Fibroblast of peridontal ligament (primary cell): ENCODE data around the gene L3HYPDH.

Experiments used
- DNase-seq: peaks from one replicate; pipeline ENCODE4 v3.0.0-alpha.2; 2010; ENCODE audit errors: extremely low read depth

The L3HYPDH gene

DNA sequence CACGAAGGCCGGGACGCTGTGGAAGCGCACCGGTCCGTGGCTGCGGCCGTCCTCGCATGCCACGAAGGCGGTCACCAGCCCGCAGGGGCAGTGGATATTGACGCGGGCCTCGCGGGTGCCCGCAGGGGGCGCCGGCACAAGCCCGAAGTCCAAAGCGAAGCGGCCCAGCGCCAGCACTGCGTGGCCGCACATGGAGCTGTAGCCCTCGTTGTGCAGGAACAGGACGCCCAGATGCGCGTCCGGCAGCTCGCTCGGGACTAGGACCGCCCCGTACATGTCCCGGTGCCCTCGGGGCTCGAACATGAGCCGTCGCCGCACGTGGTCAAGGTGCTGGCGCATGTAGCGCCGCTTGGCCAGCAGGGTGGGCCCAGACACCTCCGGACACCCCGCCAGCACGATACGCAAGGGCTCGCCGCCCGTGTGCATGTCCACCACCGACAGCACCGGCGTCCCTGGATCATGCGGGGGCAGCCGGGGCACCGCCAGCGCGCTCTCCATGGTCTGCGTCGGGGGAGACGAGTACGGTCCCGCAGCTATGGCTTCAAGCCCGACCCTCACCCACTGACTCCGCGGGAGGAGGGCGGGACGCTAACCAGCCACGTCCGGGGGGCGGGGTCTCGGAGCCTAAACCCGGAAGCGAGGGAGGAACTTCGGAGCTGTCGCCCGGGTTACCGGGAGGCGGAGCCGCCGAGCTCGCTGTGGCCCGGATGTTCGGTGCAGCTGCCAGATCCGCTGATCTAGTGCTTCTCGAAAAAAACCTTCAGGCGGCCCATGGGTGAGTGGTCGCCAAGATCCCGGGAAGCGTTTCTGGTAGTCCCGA, at the start of gene L3HYPDH, which contains the start of gene JKAMP:
TSS of gene L3HYPDH (minus strand) at position 590 of the 820 bp plus-strand sequence. CDS start at position 498, 92 bp downstream.
TSS of gene JKAMP (plus strand) at position 699 of the 820 bp plus-strand sequence. CDS start at position 772, 73 bp downstream.
- peak; percentile 92 for DNase-seq

DNA sequence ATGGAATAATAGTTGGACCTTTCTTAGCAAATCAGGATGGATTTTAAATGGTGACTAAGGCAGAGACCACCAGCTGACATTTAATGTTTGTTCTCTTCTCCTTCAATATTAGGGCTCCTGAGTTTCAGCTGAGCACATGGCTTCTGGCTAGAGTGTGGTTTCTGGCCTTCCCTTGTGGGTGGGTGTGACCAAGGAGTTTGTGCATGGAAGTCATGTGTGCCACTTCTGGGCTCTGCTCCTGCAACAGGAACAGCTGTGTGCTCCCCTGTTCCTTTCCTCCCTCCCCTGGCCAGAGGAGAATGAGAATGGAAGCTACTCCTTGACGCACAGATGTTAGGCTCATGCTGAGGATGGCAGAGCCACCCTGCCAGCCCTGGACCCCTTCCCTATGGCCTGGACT, 48.2 kb upstream of the L3HYPDH start:
- DNase-seq, result no peak

DNA sequence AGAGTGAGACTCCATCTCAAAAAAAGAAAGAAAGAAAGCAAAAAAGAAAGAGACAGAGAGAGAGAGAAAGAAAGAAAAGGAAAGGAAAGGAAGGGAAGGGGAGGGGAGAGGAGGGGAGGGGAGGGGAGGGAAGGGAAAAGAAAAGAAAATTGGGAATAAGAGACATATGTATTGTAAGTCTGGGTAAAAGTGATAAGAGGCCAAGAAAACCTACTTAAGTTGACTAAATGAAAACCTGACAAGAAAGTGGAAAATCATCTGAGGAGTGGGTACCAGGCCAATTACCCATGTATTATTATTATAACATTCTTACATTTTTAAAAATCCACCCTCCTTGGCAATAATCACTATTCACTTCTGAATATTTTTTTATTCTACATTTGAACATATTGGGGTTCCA, 46.1 kb upstream of the L3HYPDH start:
- DNase-seq, result no peak

DNA sequence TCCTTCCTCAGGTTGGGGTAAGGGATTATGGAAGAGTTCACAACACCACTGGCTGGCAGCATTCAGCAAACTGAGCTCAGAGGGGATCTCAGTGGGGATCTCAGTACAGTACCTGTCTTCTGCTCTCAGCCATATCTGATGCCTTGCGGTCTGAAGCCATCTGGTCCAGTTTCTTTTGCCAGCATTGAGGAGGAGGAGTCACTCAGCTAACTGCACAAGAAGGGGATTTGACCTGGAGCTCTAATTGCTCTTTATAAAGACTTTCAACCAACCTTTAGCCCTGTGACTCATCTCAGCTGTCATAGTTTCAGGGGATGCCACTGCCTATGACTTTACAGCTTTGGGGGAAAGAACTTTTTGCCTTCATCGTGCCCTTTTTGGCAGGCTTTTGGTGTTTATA, 45.0 kb upstream of the L3HYPDH start:
- no peak for DNase-seq

DNA sequence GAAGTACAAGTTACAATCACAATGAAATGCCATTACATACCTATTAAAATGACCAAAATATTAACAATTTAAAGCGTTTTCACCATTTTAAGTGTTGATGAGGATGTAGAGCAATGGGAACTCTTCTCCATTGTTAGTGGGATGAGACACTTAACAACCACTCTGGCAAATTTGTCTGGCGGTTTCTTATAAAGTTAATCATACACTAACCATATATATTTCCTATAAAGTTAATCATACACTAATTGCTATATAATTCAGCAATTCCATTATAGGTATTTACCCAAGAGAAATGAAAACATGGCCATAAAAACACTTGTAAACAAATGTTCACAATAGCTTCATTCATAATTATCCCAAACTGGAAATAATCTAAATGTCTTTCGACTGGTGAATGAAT, 36.0 kb upstream of the L3HYPDH start:
- DNase-seq, result no peak

DNA sequence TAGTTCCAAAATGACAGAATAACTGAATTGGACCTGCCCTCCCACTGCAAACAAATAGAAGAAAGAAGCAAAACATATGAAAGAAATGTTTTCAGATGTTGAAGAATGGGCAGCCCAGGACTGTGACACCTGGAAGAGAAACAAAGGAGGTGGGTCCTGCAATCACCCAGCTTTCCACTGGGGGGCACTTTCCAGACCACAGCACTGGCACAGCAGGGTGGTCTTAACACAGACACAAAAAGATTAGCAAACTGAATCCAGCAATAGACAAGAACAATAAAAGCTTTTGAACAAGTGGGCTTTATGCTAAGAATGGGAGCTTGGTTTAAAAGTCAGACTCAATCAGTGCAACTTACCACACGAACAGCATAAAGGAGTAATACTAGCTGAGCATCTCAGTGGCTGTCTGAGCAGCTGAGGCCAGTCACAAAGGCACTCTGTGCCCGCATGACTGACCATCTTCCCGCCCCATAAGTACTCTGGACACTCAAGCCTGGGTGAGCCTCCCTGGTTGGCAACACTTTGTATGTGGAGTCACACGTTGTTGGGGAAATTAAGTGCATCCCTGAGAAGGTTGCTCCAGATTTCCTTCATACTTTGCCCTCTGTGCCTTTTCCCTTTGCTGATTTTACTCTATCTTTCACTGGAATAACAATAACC, 27.8 kb upstream of the L3HYPDH start:
- no peak for DNase-seq

DNA sequence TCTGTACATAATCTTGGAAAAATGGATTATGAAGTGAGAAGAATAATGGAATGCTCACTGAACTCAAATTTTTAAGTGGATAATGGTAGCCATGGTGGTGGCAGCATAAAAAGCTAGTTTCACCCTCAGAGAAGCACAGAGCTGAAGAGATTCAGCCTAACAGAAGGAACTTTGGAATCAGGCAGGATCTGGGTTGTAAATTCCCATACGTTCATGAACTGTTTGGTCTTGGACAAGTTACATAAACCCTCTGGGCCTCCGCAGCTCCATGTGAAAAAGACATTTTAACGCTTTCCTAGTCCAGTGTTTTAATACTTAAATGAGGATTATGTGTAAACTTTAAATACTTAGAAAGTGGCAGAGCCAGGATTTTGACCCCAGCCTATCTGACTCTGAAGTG, 26.8 kb upstream of the L3HYPDH start:
- no peak for DNase-seq

DNA sequence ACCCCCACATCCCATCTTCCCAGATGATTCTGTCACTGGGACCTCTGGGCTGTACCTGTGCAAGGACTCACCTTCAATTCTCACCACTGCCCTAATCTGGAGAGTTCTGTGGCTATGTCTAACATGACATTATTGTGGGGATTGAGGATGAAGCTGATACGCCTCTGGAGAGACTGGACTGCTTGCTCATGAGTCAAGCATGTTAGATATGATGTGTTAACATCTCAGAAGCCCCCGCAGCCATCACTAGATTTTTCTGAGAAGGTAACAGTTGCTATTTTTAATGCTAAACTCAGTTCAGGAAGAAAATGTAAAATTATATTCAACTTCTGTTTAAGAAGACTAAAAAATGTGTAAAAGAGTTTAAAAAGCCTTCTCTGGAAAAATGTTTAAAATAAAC, 25.8 kb upstream of the L3HYPDH start:
- no peak for DNase-seq

DNA sequence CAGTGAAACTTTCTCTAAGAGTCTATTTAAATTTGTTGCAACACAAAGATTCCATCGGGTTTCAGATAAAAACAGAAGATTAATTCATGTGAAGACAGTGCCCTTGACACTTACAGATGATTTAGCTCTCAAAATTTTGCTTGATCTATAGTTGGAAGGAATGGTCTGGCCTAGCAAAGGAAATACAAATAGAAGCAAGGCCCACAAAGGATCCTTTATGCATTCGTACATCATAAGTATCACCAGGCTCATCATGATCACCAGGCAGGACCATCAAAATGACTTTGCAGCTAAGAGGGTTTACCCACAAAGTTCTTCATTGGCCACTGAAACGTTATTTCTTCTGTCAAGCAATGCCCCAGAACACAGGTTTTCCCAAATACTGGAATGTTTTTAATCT, 24.9 kb upstream of the L3HYPDH start:
- no peak for DNase-seq

DNA sequence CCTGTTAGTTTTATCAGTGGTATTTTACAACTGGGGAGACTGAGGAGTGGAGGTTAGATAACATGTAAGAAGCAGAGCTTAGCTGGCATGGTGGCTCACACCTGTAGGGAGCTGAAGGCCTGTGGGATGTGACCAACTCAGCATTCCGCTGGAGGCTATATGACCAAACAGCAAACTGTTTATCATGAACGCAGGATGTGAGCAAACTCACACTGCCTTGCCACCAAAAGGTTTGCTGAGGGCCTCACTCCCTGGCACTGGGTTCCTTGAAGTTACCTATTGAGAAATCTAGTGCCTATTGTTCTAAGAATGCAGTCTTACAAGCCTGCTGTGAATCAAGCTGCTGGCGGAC, 23.5 kb upstream of the L3HYPDH start:
- no peak for DNase-seq

DNA sequence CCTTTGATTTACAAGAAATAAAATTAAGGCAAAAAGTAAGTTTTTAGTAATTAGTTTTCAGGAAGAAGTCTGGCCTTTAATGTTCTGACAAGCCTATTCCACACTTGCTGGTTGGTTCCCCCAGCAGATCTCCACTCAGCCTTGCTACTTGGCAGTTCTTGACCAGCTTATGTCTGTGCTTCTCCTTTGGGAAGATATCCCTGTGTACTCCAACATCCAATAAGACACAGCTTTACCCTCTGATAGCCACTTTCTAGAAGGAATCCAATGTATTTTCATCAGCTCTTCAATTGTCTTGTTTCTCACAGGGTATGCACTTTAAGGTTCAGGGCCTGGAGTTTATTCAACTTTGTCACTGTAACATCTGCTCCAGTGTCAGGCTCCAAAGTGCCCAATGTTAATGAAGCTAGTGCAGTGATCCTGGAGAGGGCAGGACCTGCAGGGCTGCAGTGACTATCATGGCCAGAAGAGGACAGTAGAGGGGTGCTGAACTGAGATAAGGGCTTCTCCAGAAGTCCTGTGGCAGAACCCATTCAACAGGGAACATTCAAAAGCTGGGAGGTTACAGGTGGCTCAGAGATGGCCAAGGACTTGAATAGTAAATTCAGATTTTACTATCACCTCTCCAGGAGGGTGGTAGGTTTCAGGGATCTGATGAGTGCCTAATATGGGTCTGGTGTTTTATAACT, 23.0 kb upstream of the L3HYPDH start:
- DNase-seq, result peak; percentile 48

DNA sequence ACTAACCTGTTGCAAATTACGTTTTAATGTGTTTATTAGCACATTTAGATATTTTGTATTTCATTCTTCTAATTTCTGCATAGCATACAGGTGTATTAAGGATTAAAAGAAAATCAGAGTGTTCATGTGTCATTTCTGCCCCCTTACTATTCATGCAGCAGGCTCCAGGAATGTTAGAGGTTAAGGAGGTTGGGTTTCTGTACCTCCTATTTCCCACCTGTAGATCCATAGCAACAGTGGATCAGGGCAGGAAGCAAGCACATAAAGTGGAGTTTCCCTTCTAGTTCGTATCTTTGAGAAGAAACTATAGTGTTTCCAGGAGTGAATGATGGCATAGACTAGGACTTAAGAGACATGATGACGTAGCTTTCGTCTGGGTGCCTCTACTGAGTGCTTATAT, 19.0 kb upstream of the L3HYPDH start:
- no peak for DNase-seq

DNA sequence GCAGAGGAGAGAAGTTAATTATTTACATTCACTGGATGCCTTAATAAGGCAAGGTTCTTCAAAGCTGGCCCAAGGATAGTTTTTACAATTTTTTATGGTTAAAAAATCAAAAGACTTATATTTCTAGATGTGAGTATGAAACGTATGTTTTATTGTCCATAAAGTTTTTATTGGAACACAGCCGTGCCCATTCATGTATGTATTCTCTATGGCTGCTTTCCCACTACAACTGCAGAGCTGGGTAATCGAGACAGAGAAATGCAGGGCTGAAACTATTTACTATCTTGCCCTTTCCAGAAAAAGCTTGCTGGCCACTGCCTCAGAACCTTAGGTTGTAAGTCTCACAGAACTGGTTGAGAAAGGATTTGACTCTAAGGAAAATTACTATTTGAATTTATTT, 16.5 kb upstream of the L3HYPDH start:
- no peak for DNase-seq

DNA sequence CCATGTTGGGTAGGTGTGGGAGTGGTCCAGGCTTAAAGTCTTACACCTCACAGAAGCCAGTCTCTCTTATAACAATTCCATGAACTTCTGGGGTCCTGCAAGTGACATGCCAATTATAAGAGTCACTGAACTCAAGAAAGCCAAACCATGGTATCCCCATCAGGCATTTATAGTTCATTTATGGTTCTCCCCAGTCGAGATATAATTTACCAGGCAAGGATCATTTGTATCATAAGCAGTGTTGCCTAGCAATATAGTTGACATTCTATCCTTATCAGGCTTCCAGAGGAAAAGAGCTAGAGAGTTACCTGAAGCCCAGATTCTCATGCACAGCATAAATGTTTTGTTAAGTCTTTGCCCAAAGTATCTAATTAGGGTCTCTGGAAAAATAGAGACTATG, 8.2 kb upstream of the L3HYPDH start:
- DNase-seq, result no peak

DNA sequence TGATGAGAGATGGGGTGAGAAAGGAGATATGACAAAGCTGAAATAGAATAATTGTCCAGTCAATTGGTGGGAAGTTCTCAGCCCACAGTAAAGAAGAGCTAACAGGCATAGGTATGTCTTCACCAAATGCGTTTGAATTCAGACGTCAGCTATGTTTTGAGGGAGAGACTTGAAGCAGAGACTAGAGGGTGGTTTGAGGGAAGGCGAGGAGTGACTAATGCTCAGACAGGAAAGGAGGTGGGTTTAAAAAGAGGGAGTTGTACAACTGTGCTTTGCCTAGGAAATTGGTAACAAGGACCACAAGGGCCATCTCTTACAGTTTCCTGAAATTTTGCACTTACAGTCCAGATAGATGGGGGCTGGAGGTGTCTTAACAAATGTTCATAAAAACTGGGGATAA, 6.5 kb upstream of the L3HYPDH start:
- no peak for DNase-seq

DNA sequence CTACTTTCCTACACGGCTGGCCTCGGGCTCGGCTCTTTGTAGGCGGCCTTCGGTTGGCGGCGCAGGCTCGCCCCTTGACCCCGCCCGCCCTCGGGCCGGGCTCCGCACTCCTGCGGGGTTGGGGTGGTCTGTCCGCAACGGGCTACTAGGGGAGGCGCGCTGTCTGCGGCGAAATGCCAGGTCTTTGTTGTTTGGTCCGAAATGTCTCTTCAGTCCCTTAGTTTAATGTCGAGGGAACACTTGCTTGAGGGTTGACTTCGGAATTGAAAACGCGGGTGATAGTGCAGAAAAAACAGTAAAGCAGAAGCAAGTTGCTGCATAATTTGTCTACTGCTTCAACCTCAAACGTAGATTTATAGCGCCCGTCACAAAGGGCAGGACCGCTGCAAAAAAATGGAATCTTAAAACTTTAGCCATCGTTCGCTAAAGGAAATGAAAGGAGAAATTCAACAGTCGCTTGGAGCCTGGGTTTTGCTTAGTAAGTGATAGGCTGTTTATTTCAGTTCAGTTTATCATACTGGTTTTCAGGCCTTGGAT, 499 bp upstream of the L3HYPDH start:
- DNase-seq, result peak; percentile 51

DNA sequence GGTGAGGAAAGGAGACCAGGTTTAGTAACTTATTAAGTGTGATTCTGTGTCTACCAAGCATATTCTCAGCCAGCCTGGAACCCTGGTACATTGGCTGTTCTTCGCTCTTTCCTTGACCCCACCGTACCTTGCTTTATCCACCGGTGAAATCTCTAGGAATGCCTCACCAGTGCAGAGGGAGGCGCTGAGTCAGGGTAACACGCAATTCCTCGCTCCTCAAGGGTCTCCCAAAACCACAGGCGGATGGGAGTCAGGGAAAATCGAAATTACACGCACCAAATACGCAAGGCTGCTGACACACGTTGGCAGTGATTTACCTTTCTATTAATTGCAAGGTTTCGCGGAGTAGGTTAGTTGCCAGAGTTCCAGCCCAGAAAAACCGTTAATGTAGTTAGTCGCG, 845 bp downstream of the L3HYPDH start:
- DNase-seq, result peak; percentile 68

DNA sequence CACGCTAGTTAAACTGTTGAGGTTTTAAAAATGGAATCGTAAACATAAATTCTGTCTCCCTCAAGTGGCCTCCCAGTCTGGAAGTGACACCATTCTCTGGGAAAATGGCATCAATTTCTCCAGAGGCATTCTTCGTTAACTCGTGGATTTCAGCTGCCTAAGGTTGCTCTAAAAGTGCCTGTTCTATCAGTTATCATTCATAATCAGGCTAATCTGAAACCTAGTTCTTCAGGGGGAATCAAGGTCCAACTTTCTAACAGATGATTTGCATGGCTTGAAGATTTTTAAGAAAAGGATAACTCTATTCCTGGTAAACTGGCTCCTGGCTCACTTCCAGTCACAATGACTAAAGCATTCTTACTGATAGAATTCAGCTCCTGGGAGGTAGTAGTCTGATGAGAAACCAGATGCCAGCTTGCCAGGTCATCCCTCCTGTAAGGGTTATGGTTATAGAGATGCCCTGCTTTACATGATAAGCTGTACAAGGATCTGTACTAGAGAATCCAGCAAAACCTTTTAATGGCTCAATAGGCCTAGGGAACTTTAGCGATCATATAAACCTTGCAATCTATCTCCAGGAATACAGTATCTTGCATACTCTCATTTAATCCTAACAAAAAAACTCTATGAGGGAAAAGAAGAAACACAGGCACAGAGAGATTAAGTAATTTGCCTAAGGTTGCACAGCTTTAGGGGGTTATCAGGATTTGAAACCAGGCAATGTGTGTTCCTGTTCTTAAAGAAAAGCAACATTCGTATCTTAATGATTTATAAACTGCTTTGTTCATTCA, 1.5 kb downstream of the L3HYPDH start:
- DNase-seq, result peak; percentile 94

DNA sequence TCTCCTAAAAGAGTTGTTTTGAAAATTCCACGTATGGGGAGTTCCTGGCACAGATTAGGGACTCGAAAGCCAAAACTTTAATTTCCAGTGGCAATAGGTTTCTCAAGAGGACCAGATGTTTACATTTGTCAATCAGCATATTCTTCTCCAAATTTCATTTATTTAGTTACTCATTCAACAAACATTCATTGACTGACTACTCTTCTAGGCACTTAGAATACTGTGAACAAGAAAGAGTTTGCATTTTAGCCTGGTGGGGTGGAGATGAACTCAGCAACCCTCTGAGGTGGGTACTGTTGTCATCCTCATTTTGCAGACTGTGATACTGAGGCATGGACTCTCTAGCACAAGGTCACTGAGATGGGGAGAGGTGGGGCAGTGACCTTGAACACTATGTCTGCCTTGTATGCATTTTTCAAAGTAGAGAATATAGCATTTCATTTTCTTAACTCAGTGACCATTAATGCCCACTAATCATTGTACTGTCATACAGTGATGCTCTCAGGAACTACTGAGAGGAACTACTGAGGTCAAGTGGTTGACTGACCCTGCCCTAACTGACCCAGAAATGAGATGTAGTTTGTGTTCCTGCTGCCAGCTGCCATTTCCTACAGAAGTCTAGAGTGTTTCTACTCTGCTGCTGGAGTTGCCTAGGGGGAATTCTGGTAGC, 2.2 kb downstream of the L3HYPDH start:
- DNase-seq, result peak; percentile 97

DNA sequence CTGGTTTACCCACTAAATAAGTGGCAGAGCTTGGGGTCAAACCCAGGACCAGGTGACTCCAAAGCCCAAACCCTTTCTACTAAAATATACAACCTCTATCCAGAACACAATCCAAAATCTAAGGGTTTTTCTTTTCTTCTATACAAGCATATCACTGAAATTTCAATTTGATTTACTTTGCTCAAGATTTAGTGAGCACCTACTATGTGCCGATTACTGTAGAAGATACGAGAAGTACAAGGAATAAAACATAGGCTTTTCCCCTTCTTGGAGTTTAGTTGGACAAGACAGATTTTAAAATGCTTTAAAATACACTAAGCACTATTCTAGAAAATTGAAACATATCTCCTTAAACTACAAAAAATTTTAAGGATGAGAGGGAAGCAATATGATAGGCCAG, 2.8 kb downstream of the L3HYPDH start:
- DNase-seq, result no peak

DNA sequence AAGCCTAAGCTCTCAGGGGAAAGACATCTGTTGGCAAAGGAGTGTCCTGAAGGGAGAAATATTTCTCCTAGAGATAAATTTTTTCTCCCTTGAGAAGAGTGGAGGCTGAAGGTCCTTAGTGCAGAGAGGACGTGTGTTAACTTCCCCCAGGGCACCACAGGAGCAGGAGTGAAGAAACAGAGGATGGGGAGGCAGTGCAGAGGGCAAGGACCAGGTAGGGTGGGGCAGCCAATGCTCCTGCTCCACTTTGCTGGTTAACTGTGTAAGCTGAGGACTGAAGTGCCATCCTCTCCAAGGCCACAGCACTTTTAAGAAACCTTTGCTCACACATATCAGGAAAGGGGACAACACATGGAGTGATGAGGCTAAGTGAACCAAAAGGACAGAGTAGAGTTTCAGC, 4.0 kb downstream of the L3HYPDH start:
- DNase-seq, result no peak
